ENCODE data around the gene KCNN3.

GRCh38 chr1:154759196-154759595 is 110.9 kb downstream of the KCNN3 start:
- TF ChIP-seq CTCF (IDR thresholded peaks at IDR 0.05) (no peak), POLR2A (IDR thresholded peaks at IDR 0.05) (no peak), POLR2AphosphoS5 (IDR thresholded peaks at IDR 0.05) (no peak)
